Inflammatory macrophage treated with lipopolysaccharide for 1 hour (primary cell): ENCODE data around the gene SND1.
A peak's percentile ranks its signal among the peaks of the same experiment; 100 is the strongest.
"Not testable (repeated sequence)": the region's sequence is repeated elsewhere in the genome, so short reads cannot be mapped to it uniquely, and the experiment has no call there.

Source experiments
- DNase-seq, 2 donors: peaks; one replicate each; pipeline ENCODE4 v3.0.0-alpha.2; 2020 to 2022

Gene SND1

GRCh38 chr7:127810696-127811660 lies 159.0 kb downstream of the SND1 start:
- DNase-seq: no peak

GRCh38 chr7:127812540-127812939 lies 160.5 kb downstream of the SND1 start:
- no peak for DNase-seq

GRCh38 chr7:127813991-127814541 lies 162.1 kb downstream of the SND1 start:
- no peak for DNase-seq

GRCh38 chr7:127815631-127816145 lies 163.7 kb downstream of the SND1 start:
- DNase-seq: no peak

GRCh38 chr7:127816354-127817190 lies 164.6 kb downstream of the SND1 start:
- no peak for DNase-seq

GRCh38 chr7:127817466-127817865 lies 165.5 kb downstream of the SND1 start:
- no peak for DNase-seq

GRCh38 chr7:127818306-127818705 lies 166.3 kb downstream of the SND1 start:
- DNase-seq: no peak

- DNase-seq: peak; percentile 25 to 30
Observed at GRCh38 chr7:127819975-127820731, 168.2 kb downstream of the SND1 start.

- no peak for DNase-seq
Observed at GRCh38 chr7:127820732-127821085, 168.7 kb downstream of the SND1 start.

- no peak for DNase-seq
Observed at GRCh38 chr7:127821146-127821545, 169.2 kb downstream of the SND1 start.

GRCh38 chr7:127822822-127823508 lies 171.0 kb downstream of the SND1 start:
- DNase-seq: no peak

GRCh38 chr7:127824682-127825081 lies 172.7 kb downstream of the SND1 start:
- DNase-seq: no peak

GRCh38 chr7:127828843-127829500 lies 177.0 kb downstream of the SND1 start:
- no peak for DNase-seq

- DNase-seq: no peak
Observed at GRCh38 chr7:127831318-127832219, 179.6 kb downstream of the SND1 start.

GRCh38 chr7:127832592-127832991 lies 180.6 kb downstream of the SND1 start:
- DNase-seq: no peak

GRCh38 chr7:127833641-127834040 lies 181.6 kb downstream of the SND1 start:
- peak in 1 of 2 donors; percentile 51 for DNase-seq

- DNase-seq: no peak
Observed at GRCh38 chr7:127835679-127836078, 183.7 kb downstream of the SND1 start.

- not testable (repeated sequence) for DNase-seq
Observed at GRCh38 chr7:127837816-127838410, 185.9 kb downstream of the SND1 start.

- no peak for DNase-seq
Observed at GRCh38 chr7:127838816-127839415, 186.9 kb downstream of the SND1 start.
